ENCODE data around the gene ZNF543.
"Not testable (repeated sequence)": the region's sequence is repeated elsewhere in the genome, so short reads cannot be mapped to it uniquely, and the experiment has no call there.

ZNF543 gene

DNA sequence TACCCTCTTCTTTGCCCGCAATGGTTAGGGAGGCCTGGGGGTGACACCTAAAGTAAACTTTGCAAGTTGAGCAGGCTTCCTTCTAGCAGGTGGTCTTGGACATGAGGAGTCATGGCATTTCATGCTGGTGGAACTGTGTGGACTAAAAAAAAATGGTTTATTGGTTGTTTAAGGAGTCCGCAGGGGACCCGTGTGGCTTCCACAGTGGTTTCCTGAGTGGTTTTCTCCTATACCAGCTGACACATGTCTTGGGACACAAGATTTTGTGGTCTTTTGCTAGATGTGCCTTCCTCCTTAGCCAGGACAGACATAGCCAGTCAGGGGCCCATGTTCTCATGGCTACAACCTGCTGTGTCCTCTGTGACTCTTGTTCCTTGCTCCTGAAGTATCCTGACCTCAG is 1.5 kb downstream of the ZNF543 start:
- DNase-seq, result no peak

DNA sequence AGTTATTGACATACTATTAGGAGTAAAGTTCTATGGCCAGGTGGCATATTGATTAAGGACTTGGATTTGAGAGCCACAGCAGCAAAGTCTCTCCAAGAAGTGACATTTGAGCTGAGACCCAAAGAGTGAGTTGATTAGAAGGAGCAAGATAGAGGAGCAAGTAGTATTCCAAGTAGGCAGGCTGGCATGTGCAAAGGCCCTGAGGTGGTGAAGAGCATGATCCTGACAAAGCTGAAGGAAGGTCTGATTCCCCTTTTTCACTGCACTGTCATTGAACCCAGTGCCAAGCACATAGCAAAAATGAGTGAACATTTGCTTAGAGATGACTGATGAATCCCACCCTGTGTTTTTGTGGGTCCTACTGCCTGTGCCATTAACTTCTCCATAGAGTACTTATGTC is 4.7 kb downstream of the ZNF543 start:
- DNase-seq, result no peak

DNA sequence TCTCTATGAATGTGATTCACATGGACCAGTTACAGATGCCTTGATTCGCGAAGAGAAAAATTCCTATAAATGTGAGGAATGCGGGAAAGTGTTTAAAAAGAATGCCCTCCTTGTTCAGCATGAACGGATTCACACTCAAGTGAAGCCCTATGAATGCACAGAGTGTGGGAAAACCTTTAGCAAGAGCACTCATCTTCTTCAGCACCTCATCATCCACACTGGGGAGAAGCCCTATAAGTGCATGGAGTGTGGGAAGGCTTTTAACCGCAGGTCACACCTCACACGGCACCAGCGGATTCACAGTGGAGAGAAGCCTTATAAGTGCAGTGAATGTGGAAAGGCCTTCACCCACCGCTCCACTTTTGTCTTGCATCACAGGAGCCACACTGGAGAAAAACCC is 7.7 kb downstream of the ZNF543 start:
- DNase-seq, result no peak

DNA sequence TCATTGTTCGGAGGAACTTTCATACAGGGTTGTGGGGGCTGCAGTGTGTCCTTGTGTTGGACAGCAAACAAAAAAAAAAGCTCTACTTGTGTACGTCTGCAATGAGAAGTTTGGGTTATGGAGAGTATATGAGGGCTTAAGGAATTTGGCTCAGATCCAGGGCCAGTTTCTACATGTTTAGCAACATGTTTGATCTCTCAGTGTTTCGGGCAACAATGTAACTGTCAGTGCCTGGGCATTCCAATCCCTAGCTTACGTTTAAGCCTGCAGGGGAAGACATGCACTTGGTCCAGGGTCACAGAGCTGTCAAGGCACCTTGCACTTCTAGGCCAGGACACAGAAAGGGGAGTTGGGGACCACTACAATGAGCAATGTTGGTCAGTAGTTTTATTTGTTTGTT is 13.9 kb downstream of the ZNF543 start:
- DNase-seq, result no peak

DNA sequence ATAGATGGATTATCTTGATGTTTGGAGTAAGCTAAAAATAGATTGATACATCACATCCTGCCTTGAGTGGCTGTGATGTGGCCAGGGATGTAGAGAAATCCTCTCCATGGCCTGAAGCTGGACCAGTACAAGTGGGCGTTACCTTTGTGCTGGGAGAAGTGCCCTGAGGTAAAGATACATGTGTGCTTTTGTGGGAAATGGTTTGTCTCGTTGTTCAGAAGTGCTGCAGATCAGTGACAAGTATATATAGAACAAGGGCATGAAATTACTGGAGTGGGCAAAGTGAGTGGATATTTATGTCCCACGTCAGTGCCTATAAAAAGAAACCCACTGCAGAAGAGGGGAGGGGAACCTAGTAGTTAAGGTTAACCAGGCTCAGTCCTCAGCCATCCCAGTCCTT is 18.6 kb downstream of the ZNF543 start:
- no peak for DNase-seq

DNA sequence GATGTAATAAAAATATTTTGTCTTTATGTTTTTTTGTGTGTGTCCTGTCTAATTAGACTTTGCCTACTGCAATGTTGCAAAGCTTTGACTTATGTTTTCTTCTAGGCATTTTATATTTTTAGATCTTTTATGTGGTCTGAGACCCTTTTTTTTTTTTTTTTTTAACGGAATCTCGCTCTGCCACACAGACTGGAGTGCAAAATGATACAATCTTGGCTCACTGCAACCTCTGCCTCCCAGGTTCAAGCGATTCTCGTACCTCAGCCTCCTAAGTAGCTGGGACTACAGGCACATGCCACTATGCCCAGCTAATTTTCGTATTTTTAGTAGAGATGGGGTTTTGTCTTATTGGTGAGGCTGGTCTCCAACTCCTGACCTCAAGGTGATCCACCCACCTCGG is 22.3 kb downstream of the ZNF543 start:
- no peak for DNase-seq

DNA sequence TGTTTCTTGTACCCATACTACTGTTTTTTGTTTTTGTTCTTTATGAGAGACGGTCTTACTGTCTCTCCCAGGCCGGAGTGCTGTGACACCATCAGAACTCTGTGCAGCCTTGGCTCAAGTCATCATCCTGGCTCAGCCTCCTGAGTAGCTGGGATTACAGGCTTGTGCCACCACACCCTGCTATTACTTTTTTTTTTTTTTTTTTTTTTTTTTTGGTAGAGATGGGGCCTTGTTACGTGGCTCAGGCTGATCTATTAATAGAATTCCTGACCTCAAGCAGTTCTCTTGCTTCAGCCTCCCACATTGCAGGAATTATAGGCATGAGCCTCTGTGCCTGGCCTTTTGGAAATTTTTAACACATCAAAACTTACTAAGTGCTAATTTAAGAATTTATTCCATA is 27.9 kb downstream of the ZNF543 start:
- DNase-seq, result no peak

DNA sequence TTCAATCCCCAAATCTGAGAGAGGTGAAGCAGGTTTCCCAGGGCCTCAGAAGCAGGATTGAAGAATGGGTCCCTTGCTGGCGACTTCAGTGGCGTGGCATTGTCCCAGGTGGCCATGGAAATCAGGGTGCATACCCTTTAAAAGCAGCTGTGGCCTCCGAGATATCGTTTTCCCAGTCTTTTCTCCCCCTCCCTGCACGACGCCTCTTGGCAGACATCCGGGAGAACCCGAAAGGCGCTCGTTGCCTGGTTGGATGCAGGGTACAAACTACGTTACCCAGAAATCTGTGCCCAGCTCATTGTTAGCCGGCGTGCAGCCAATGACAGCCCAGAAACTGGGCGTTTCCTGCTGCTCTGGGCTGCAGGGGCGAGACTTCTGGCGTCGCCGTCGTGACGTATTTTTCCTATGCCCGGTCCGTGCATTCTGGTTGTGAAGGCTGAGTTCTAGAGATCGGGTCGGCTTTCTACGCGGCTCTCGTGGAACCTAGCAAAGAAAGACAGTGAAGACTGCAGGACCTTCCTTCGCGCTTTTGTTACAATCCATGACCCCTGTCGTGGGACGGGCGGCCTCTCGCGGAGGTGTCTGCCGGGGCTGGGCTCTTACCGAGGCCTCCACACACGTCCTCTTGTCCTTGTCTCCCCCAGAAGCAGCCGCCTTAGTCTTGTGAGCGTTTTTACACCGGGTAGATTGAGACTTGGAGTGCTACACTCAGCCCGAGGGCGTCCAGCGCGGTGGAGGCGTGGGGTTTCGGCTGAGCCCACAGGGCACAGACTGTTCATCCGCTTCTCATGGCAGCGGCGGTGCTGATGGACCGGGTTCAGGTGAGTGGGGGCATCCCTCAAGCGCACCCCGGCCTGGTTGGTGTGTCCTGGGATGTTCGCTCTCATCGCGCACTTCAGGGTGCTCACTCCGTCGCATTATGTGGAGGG is 30.9 kb downstream of the ZNF543 start, which contains the start of gene ZNF304:
Gene ZNF304, plus strand, starts transcription at position 395 of the 929 bp plus-strand sequence. Its CDS starts 394 bp downstream, at position 789.
- DNase-seq, result peak; percentile 89

DNA sequence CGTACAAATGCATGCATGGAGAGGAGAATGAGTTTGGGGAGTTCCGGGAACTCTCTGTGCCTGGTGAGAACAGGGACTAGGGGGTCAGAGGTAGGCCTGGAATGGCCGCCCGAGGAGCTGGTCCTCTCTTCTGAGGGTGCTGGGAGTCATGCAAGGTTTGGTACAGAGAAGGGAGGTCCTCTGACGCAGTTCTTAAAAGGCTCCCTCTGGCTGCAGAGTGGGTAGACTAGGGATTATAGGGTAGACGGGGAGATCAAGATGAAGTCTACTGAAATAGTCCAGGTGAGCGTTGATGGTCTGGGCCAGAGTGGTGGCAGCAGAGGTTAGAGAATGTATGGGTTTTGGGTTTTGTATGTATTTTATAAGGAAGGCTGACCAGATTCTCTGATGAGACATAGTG is 31.6 kb downstream of the ZNF543 start:
- no peak for DNase-seq

DNA sequence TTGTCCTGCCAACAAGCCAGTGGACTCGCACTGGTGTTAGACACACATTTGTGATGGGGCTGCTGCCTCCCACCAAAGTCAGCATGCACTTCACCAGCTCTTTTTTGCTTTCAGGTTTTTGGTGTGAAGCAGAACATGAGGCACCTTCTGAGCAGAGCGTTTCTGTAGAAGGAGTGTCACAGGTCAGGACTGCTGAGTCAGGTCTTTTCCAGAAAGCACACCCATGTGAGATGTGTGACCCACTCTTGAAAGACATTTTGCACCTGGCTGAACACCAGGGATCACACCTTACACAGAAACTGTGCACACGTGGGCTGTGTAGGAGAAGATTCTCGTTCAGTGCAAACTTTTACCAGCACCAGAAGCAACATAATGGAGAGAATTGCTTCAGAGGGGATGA is 35.6 kb downstream of the ZNF543 start:
- DNase-seq, result no peak

DNA sequence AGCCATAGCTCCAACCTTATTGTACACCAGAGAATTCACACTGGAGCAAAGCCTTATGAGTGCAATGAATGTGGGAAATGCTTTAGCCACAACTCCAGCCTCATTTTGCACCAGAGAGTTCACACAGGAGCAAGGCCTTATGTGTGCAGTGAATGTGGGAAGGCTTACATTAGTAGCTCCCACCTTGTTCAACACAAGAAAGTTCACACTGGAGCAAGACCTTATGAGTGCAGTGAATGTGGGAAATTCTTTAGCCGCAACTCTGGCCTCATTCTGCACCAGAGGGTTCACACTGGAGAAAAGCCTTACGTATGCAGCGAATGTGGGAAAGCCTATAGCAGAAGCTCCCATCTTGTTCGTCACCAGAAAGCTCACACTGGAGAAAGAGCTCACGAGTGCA is 37.1 kb downstream of the ZNF543 start:
- no peak for DNase-seq

DNA sequence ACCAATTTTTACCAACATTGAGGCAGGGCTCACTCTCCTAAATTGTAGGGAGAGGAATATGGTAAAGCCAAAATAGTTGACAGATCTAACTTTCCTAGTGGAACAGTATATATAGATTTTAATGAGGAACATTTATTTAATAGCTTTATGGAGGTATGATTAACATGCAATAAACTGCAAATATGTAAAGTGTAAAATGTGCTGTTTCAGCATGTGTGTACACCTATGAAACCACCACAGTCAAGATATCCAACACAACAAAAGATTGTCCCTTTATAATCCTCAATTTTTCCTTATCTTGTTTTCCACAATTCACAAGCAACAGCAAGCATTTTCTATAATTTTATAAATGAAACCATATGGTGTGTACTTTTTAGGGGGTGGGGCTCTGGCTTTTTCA is 39.0 kb downstream of the ZNF543 start:
- DNase-seq, result no peak

DNA sequence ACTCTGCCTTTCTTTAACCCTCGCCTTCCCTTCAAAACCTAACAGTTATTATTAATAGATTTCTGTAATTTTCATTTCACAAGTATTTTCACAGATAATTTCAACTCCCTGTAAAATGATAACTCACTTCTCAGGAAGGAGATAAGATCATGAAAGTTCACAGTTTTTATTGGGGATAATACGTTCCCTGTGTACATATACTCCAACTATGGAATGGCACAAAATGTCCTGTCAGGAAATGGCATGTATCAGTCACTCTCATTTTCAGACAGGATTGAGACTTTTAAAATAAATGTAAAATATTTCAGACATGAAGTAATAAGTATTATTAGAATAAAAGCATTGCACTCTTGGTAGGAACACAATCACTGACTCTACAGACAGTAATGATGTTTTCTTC is 42.1 kb downstream of the ZNF543 start:
- DNase-seq, result no peak

DNA sequence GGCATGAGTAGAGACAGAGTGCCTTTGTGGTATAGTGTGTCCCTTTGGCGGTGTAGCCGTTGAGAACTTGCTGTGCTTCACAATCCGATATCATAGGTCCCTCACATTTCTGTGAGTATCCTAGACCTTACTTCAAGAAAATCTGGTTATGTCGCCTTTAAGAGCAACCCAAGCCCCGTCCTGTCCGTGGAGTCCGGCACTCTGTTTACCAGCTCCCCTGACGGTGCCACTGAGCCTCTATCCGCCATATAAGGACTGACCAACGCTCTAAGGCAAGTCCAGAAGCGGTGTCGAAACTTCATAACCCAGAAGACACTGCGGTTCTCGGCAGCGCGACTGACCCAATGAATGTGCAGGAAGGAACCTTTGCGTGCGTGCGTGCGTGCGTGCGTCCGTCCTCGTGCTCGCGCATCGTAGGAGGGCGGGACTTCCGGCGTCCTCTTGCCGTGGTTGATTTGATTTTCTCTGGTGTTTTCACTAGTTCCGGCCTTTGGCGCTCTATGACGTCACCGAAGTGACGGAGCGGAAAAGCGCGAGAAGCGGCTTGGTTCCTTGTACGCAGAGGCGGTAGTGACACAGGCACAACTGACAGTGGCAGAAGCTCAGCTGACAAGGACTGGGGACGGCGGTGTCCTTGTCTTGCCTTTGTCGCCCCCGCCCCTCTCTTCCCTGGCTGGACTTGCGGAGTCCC is 42.9 kb downstream of the ZNF543 start, which contains the start of the genes TRAPPC2B and ZNF547:
Gene TRAPPC2B, plus strand, starts transcription at position 555 of the 691 bp plus-strand sequence. CDS start 1,283 bp downstream, outside the sequence.
Gene ZNF547, plus strand, starts transcription at position 555 of the 691 bp plus-strand sequence. CDS start 5,005 bp downstream, outside the sequence.
- DNase-seq, result peak; percentile 97

DNA sequence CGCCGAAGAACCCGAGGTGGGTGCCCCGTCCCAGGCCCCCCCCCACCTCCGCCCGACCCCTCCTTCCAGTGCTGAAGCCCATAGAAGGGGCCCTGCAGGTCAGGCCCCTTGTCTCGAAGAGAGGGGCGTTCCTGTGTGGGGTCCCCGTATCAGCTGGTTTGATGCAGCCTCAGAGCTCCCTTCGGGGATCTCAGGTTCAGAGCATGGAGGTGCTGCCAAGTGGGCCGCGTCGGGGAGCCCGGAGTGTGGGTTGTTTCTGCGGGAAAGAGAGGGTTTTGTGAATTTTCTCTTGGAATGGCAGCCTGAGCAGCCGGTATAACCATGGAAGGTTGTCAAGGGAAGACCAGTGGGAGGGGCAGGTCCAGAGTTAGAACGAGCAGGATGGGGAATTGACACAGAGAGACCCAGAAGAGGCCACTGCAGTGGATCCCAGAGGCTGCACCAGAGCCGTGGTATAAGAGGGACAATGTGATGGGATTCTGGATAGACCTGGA is 43.5 kb downstream of the ZNF543 start:
- DNase-seq, result no peak

DNA sequence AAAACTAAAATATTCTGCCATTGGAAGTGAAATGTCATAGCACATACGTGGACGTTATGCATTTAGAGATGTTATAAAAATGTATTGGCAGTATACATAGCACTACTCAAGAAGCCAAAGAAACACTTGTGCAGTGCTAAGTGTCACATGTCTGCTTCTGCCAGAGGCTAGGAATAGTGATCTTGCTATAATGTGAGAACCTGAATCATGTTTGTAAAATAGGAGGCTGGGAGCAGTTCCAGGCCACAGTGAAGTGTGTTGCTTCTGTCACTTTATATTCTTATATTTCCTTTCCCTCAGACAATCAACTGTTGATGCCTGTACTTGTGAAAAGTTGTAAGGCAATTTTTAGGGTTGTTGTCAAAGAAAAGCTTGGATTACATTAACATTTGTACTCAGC is 46.5 kb downstream of the ZNF543 start:
- DNase-seq, result no peak

DNA sequence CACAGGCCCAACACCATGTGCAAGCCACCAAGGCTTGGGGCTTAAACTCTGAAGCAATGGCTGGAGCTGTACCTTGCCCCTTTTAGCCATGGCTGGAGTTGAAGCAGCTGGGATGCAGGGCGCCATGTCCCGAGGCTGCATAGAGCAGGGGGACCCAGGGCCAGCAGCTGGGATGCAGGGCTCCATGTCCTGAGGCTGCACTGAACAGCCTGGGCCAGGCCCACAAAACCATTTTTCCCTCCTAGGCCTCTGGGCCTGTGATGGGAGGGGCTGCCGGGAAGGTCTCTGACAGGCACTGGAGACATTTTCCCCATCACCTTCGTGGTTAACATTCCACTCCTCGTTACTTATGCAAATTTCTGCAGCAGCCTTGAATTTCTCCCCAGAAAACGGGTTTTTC is 53.9 kb downstream of the ZNF543 start:
- DNase-seq, result no peak

DNA sequence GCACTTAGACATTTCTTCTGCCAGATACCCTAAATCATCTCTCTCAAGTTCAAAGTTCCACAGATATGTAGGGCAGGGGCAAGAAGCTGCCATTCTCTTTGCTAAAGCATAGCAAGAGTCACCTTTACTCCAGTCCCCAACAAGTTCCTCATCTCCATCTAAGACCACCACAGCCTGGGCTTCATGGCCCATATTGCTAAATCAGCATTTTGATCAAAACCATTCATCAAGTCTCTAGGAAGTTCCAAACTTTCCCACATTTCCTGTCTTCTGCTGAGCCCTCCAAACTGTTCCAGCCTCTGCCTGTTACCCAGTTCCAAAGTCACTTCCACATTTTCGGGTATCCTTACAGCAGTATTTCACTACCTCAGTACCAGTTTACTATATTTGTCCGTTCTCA is 54.4 kb downstream of the ZNF543 start:
- DNase-seq, result not testable (repeated sequence)

DNA sequence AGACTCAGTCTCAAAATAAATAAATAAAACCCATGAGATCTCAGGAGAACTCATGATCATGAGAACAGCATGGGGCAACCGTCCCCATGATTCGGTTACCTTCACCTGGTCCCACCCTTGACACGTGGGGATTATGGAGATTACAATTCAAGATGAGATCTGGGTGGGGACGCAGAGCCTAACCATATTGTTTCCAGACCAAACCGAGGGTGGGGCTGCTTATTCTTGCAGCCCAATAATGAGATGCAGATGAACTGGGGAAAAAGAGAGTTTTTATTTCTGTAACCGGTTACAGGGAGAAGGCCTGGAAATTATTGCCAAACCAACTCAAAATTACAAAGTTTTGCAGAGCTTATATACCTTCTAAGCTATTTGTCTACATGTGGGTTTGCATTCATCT is 55.9 kb downstream of the ZNF543 start:
- no peak for DNase-seq

DNA sequence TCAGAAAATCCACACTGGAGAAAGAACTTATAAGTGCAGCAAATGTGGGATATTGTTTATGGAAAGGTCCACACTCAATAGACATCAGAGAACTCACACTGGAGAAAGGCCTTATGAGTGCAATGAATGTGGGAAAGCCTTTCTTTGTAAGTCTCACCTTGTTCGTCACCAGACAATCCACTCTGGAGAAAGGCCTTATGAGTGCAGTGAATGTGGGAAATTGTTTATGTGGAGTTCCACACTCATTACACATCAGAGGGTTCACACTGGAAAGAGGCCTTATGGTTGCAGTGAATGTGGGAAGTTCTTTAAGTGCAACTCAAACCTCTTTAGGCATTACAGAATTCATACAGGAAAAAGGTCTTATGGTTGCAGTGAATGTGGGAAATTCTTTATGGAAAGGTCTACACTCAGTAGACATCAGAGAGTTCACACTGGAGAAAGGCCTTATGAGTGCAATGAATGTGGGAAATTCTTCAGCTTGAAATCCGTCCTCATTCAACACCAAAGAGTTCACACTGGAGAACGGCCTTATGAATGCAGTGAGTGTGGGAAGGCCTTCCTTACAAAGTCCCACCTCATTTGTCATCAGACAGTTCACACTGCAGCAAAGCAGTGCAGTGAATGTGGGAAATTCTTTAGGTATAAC is 57.4 kb downstream of the ZNF543 start:
- DNase-seq, result no peak

Data from NCI-H1092 (cell line).